ENCODE data around the gene CCT3. TPM values are rescaled to one million over a fixed set of nuclear protein-coding genes. Genes with fewer than 3 reads are reported as not detected.
A peak's percentile ranks its signal among the peaks of the same experiment; 100 is the strongest.

Gene CCT3
- polyA plus RNA-seq (2013, experiment 1 of 2): 373 TPM
- polyA plus RNA-seq (2013, experiment 2 of 2): 377 TPM

- Histone ChIP-seq H3K4ac (ENCODE audit: low read depth, low read length) (peak within 1 kb of the TSS; percentile 24), H2BK15ac (replicated peaks; ENCODE audit: low read depth) (no peak within 1 kb of the TSS), H3K27me3 (ENCODE audit: insufficient read depth, low read length, poor library complexity) (no peaks in the 10 kb centered on the region), H2BK5ac (ENCODE audit: low read length) (peak within 1 kb of the TSS; percentile 48), H3K36me3 (ENCODE audit: control insufficient read depth, insufficient read depth, low read length) (peaks cover 4% of the 10 kb centered on the region), H3K79me2 (ENCODE audit: control insufficient read depth, insufficient read depth, low read length) (peaks cover 31% of the 10 kb centered on the region), H3K4me1 (ENCODE audit: control insufficient read depth, low read depth, low read length) (peaks cover 2% of the 10 kb centered on the region), H3K79me1 (ENCODE audit: low read length) (peaks cover 8% of the 10 kb centered on the region), H3K9ac (ENCODE audit: low read length) (peak within 1 kb of the TSS; percentile 96), H2AK5ac (ENCODE audit: low read length) (peak within 1 kb of the TSS; percentile 33), H2BK120ac (ENCODE audit: low read depth, low read length) (no peak within 1 kb of the TSS), H3K18ac (ENCODE audit: low read length) (no peak within 1 kb of the TSS), H3K56ac (ENCODE audit: low read length) (peak within 1 kb of the TSS; percentile 97), H3K4me2 (ENCODE audit: low read length) (peak within 1 kb of the TSS; percentile 90), H3K4me3 (ENCODE audit: low read length) (peak within 1 kb of the TSS; percentile 88), H3K27ac (ENCODE audit: low read depth, low read length) (peak within 1 kb of the TSS; percentile 24), H4K5ac (ENCODE audit: low read length) (no peak within 1 kb of the TSS), H4K8ac (ENCODE audit: low read depth, low read length) (no peak within 1 kb of the TSS), H3K23ac (ENCODE audit: low read length) (peak within 1 kb of the TSS; percentile 33)
- peak; percentile 100 for DNase-seq
- no CpG with 5 or more reads among the region's 47 CpGs for WGBS (ENCODE audit: extremely low coverage, insufficient coverage, low lambda C conversion rate)
Observed at GRCh38 chr1:156338180-156338976, at the start of gene CCT3, which contains the start of gene TSACC. Gene CCT3 (minus strand): TSS chr1:156338292. CDS start chr1:156338184, 108 bp downstream. Gene TSACC (plus strand): TSS chr1:156338526. CDS start chr1:156339758, 1,232 bp downstream.

- peak overlapping the region; percentile 84 for H3K56ac ChIP-seq (ENCODE audit: low read length)
- H3K4ac ChIP-seq (ENCODE audit: low read depth, low read length): no peak overlapping the region
- H3K4me1 ChIP-seq (ENCODE audit: control insufficient read depth, low read depth, low read length): peaks cover 19% of the 10 kb centered on the region
- no CpG with 5 or more reads among the region's 15 CpGs for WGBS (ENCODE audit: extremely low coverage, insufficient coverage, low lambda C conversion rate)
- no peak overlapping the region for H4K8ac ChIP-seq (ENCODE audit: low read depth, low read length)
- peak overlapping the region; percentile 90 for H3K23ac ChIP-seq (ENCODE audit: low read length)
- H3K79me1 ChIP-seq (ENCODE audit: low read length): no peaks in the 10 kb centered on the region
- no peak overlapping the region for H4K5ac ChIP-seq (ENCODE audit: low read length)
- no peak overlapping the region for H3K27ac ChIP-seq (ENCODE audit: low read depth, low read length)
- DNase-seq: peak; percentile 43
- no peak overlapping the region for H2BK120ac ChIP-seq (ENCODE audit: low read depth, low read length)
- H3K4me3 ChIP-seq (ENCODE audit: low read length): no peak overlapping the region
- no peak overlapping the region for H2AK5ac ChIP-seq (ENCODE audit: low read length)
- no peaks in the 10 kb centered on the region for H3K79me2 ChIP-seq (ENCODE audit: control insufficient read depth, insufficient read depth, low read length)
- H2BK15ac ChIP-seq (replicated peaks; ENCODE audit: low read depth): no peak overlapping the region
- H3K36me3 ChIP-seq (ENCODE audit: control insufficient read depth, insufficient read depth, low read length): no peaks in the 10 kb centered on the region
- H3K4me2 ChIP-seq (ENCODE audit: low read length): peak overlapping the region; percentile 47
- no peak overlapping the region for H2BK5ac ChIP-seq (ENCODE audit: low read length)
- peak overlapping the region; percentile 65 for H3K9ac ChIP-seq (ENCODE audit: low read length)
- peak overlapping the region; percentile 46 for H3K18ac ChIP-seq (ENCODE audit: low read length)
- no peaks in the 10 kb centered on the region for H3K27me3 ChIP-seq (ENCODE audit: insufficient read depth, low read length, poor library complexity)
Observed at GRCh38 chr1:156387870-156388173, 49.7 kb upstream of the CCT3 start.

- no CpG with 5 or more reads among the region's 8 CpGs for whole genome bisulfite sequencing (ENCODE audit: extremely low coverage, insufficient coverage, low lambda C conversion rate)
- no peak for DNase-seq
- Histone ChIP-seq H3K27me3 (ENCODE audit: insufficient read depth, low read length, poor library complexity) (no peaks in the 10 kb centered on the region), H3K56ac (ENCODE audit: low read length) (peak overlapping the region; percentile 84), H3K9ac (ENCODE audit: low read length) (no peak overlapping the region), H3K36me3 (ENCODE audit: control insufficient read depth, insufficient read depth, low read length) (no peaks in the 10 kb centered on the region), H3K27ac (ENCODE audit: low read depth, low read length) (no peak overlapping the region), H3K4me3 (ENCODE audit: low read length) (no peak overlapping the region), H2AK5ac (ENCODE audit: low read length) (no peak overlapping the region), H3K79me1 (ENCODE audit: low read length) (no peaks in the 10 kb centered on the region), H2BK120ac (ENCODE audit: low read depth, low read length) (no peak overlapping the region), H2BK5ac (ENCODE audit: low read length) (no peak overlapping the region), H4K8ac (ENCODE audit: low read depth, low read length) (no peak overlapping the region), H2BK15ac (replicated peaks; ENCODE audit: low read depth) (no peak overlapping the region), H3K4me1 (ENCODE audit: control insufficient read depth, low read depth, low read length) (peaks cover 14% of the 10 kb centered on the region), H3K79me2 (ENCODE audit: control insufficient read depth, insufficient read depth, low read length) (no peaks in the 10 kb centered on the region), H3K4me2 (ENCODE audit: low read length) (no peak overlapping the region), H3K23ac (ENCODE audit: low read length) (peak overlapping the region; percentile 9), H3K4ac (ENCODE audit: low read depth, low read length) (no peak overlapping the region), H4K5ac (ENCODE audit: low read length) (no peak overlapping the region), H3K18ac (ENCODE audit: low read length) (no peak overlapping the region)
Observed at GRCh38 chr1:156386949-156387869, 49.1 kb upstream of the CCT3 start.

GRCh38 chr1:156386134-156386901 lies 48.2 kb upstream of the CCT3 start:
- Histone ChIP-seq H4K8ac (ENCODE audit: low read depth, low read length) (no peak overlapping the region), H3K9ac (ENCODE audit: low read length) (peak overlapping the region; percentile 27), H2BK120ac (ENCODE audit: low read depth, low read length) (no peak overlapping the region), H4K5ac (ENCODE audit: low read length) (no peak overlapping the region), H3K23ac (ENCODE audit: low read length) (no peak overlapping the region), H3K4me3 (ENCODE audit: low read length) (no peak overlapping the region), H2AK5ac (ENCODE audit: low read length) (peak overlapping the region; percentile 40), H2BK5ac (ENCODE audit: low read length) (no peak overlapping the region), H3K4ac (ENCODE audit: low read depth, low read length) (no peak overlapping the region), H3K79me1 (ENCODE audit: low read length) (no peaks in the 10 kb centered on the region), H3K18ac (ENCODE audit: low read length) (no peak overlapping the region), H3K4me2 (ENCODE audit: low read length) (no peak overlapping the region), H2BK15ac (replicated peaks; ENCODE audit: low read depth) (no peak overlapping the region), H3K56ac (ENCODE audit: low read length) (peak overlapping the region; percentile 1), H3K36me3 (ENCODE audit: control insufficient read depth, insufficient read depth, low read length) (no peaks in the 10 kb centered on the region), H3K79me2 (ENCODE audit: control insufficient read depth, insufficient read depth, low read length) (no peaks in the 10 kb centered on the region), H3K4me1 (ENCODE audit: control insufficient read depth, low read depth, low read length) (peaks cover 9% of the 10 kb centered on the region), H3K27ac (ENCODE audit: low read depth, low read length) (no peak overlapping the region), H3K27me3 (ENCODE audit: insufficient read depth, low read length, poor library complexity) (no peaks in the 10 kb centered on the region)
- DNase-seq: no peak
- WGBS (ENCODE audit: extremely low coverage, insufficient coverage, low lambda C conversion rate): no CpG with 5 or more reads among the region's 6 CpGs

- Histone ChIP-seq H3K56ac (ENCODE audit: low read length) (peak overlapping the region; percentile 1), H3K79me2 (ENCODE audit: control insufficient read depth, insufficient read depth, low read length) (no peaks in the 10 kb centered on the region), H3K4me1 (ENCODE audit: control insufficient read depth, low read depth, low read length) (peaks cover 9% of the 10 kb centered on the region), H3K4ac (ENCODE audit: low read depth, low read length) (no peak overlapping the region), H3K79me1 (ENCODE audit: low read length) (no peaks in the 10 kb centered on the region), H2BK15ac (replicated peaks; ENCODE audit: low read depth) (no peak overlapping the region), H2BK5ac (ENCODE audit: low read length) (no peak overlapping the region), H4K8ac (ENCODE audit: low read depth, low read length) (no peak overlapping the region), H3K4me2 (ENCODE audit: low read length) (no peak overlapping the region), H2AK5ac (ENCODE audit: low read length) (peak overlapping the region; percentile 23), H3K27me3 (ENCODE audit: insufficient read depth, low read length, poor library complexity) (no peaks in the 10 kb centered on the region), H3K4me3 (ENCODE audit: low read length) (no peak overlapping the region), H3K23ac (ENCODE audit: low read length) (no peak overlapping the region), H4K5ac (ENCODE audit: low read length) (no peak overlapping the region), H3K36me3 (ENCODE audit: control insufficient read depth, insufficient read depth, low read length) (no peaks in the 10 kb centered on the region), H3K27ac (ENCODE audit: low read depth, low read length) (no peak overlapping the region), H2BK120ac (ENCODE audit: low read depth, low read length) (no peak overlapping the region), H3K9ac (ENCODE audit: low read length) (peak overlapping the region; percentile 8), H3K18ac (ENCODE audit: low read length) (no peak overlapping the region)
- no CpG with 5 or more reads among the region's 9 CpGs for WGBS (ENCODE audit: extremely low coverage, insufficient coverage, low lambda C conversion rate)
- peak; percentile 78 for DNase-seq
Observed at GRCh38 chr1:156385534-156386031, 47.5 kb upstream of the CCT3 start.
